NCI-H2081 (cell line): Measurements from ENCODE around the gene AREL1.

Experiments
- DNase-seq, 2 experiments: peaks; one replicate each; lab custom pipeline; 2025; lab: John Stamatoyannopoulos, UW

Gene AREL1

GRCh38 chr14:74658535-74659131 is 54.2 kb downstream of the AREL1 start:
- DNase-seq, result no peak

DNA sequence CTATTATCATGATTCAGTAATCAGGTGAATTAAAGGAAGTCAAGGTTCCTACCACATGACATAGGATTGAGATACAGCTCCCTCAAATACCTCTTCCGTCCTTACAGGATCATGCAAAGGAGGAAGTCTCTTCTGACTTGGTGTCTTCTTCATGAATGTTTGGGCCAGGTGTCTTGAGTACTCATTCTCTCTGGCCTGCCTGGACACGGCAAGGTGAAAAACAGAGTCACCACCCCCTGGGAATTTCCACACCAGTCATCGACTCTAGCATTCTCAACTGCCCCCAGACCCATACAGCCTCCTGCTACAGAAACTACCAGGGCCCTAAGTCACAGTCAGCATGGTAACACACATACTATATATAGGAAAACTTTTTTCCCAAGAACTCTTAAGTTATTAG is 55.9 kb downstream of the AREL1 start:
- no peak for DNase-seq

DNA sequence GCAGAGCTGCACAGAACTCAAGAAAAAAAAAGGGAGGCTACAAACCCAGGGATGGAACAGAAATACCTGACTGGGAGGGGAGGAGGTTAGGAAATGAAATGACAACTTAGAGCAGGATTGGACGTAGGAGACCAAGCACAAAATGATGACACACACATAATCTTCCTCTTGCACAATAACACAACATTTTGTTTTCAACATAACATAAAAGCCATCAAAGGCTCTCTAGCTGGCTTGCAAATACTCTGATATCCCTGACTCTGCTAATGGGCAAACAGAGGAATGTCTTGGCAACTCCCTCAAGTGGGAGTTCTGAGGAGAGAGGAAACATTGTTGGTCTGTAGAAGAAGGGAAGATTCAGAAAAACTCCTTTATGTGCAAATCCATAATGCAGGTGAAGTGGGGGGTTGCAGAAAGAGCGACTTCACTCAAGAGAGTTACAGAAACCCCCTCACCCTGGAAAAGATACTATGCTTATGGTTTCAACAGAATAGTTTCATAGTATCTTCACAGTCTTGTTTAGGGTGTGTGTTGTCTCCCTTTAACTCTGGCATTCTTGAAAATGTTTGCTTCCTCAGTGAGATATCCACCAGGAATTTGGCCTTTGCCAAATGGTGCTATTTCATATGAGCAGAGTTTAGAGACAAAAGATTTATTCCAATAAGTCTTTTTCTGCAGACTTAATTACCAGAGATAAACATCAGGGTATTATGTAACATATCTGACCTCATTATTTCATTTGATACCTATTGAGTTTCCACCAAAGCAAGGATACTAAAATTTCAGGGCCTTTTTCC is 57.1 kb downstream of the AREL1 start:
- no peak for DNase-seq

DNA sequence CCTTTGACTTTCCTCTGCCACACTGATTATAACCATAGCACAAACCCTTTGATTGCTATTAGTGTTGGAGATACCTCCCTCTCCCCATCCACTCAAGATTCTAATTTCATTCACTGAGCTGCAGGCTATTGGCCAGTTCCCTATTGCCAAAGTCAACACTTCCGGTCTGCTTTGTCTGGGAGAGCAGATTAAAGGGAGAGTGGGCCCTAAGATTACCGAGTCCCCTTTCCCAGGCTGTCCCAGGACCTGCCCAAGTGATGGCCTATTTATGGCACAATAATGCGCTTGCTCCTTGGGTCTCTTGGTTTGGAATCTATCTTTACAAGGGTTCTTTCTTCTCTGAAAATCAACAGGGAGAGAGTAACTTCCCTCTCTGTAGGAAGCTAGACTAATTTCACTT is 57.9 kb downstream of the AREL1 start:
- DNase-seq, result no peak

DNA sequence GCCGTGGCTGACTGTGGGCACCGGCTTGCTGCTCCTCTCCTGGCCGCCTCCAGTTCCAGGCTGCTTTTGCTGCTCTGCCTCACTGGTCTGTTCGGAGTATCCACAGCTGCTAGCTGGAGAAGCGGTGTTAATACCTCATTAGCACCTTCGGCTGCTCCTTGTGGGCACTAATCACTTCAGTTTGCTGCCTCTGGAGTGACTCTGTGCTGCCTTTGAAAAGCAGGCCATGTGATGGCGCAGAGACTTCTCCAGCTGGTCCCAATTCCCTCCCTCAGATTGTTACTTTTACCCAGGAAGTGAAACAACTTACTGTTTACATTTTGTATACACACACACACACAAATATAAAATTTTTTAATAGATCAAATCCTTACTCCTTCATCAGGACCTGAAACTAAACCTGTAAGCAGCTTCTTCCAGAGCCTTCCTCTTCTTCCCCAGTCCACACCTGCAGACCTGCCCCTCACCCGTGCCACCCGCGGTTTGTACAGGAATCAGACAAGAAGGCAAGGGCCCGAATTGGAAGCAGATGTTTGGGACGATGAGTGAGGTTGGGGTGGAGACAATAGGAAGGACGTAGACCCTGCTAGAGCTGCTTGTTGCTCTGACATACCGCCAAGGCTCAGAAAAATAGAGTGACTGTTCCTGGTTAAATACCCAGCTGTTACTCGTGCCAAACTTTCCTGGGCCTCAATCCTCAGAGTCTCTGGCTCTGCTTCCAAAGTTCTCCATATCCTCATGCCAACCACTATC is 59.3 kb downstream of the AREL1 start:
- DNase-seq, result no peak

DNA sequence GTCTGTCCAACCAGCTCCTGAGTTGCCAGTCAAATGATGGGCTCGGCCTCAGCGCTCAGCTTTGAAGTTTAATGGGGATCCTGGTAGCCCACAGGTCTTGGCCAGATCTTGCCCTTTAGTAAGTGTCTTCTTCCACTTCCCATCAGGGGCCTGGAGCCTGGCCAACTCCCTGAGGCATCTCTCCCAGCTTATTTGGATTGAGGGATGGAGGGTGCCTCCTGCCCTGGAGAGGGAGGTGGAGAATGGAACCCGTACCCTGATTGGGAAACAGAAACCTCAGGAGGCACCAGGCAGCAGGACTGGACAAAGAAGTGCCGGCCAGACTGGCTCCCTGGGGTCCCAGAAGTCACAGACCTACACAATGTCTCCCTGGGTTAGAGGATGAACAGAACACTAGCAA is 60.3 kb downstream of the AREL1 start:
- DNase-seq, result no peak

DNA sequence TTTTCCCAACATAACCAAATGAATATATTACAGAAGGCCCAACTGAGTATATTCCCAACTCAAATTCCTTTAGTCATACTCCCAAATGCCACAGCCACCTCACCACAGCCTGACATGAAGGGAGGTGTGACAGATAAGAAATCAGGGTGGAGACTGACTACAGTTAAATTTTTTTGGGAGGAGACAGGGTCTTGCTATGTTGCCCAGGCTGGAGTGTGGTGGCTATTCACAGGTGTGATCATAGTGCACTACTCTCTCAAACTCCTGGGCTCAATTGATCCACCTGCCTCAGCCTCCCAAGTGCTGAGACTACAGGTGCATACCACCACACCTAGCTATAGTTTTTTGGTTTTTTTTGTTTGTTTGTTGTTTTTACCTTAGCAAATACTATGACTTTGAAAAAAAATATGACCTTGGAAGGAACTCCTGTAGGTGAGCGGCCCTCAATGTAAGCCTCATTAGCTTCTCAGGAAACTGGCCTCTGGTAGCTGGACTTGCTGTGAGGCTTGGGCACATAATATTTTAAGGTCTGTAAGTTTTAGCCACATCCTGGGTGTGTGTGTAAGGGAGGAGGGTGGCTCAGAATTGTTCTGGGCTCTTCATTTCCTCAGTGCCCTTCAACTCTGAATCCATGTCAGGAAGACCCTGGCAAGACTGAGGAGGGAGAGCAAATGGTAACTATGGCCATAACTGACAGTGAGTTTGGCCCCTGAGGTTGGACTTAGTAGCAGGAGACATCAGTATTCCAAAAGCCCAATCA is 61.8 kb downstream of the AREL1 start:
- no peak for DNase-seq

DNA sequence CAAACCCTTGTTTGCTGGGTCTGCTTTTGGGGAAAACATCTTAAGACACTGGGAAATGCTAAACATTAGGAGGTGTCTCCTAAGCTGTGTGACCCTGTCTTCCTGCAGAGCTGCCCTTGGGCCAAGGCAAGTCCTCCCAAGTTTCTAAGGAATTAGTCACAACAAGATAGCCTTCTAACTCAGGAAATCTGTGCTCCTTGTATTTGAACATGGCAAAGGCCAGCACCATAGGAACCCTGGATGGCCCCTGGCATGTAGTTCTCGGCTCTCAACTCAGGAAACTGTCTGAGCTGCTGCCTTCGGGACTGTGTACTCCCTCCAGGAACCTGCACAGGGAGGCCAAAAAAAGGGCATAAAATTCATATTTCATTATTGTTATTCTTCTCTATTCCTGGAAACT is 63.2 kb downstream of the AREL1 start:
- no peak for DNase-seq

GRCh38 chr14:74649167-74649566 is 63.7 kb downstream of the AREL1 start:
- no peak for DNase-seq

GRCh38 chr14:74648601-74649000 is 64.3 kb downstream of the AREL1 start:
- no peak for DNase-seq

- DNase-seq, result peak; percentile 46 to 47
Observed at GRCh38 chr14:74647678-74648461, 65.0 kb downstream of the AREL1 start.

DNA sequence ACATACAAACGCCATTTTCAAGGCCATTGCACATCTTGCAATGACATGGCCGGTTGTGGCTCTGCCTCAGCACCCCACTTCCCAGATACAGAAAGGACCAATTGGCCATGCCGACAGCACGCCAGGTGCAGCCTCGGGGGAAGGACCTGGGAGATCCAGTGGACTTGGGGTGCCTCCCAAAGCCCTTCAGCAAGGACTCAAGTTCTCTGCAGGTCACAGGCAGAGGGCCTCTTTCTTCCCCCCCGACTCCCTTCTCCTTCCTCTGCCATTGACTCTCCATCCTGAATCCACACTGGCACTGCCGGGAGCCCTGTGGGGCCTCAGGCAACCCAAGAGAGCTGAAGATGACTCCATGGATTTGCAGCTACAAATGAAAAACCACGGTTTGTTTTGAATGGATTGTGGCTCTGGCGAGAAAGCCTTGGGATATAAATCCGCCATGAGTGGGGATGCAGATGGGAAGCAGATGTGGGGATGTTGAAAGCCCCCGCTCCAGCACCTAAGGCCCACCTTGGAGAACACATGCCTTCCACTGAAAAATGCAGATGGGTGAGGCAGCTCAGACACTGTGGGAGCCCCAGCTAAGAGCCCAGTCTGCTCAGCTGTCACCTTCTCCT is 65.7 kb downstream of the AREL1 start:
- DNase-seq, result no peak

DNA sequence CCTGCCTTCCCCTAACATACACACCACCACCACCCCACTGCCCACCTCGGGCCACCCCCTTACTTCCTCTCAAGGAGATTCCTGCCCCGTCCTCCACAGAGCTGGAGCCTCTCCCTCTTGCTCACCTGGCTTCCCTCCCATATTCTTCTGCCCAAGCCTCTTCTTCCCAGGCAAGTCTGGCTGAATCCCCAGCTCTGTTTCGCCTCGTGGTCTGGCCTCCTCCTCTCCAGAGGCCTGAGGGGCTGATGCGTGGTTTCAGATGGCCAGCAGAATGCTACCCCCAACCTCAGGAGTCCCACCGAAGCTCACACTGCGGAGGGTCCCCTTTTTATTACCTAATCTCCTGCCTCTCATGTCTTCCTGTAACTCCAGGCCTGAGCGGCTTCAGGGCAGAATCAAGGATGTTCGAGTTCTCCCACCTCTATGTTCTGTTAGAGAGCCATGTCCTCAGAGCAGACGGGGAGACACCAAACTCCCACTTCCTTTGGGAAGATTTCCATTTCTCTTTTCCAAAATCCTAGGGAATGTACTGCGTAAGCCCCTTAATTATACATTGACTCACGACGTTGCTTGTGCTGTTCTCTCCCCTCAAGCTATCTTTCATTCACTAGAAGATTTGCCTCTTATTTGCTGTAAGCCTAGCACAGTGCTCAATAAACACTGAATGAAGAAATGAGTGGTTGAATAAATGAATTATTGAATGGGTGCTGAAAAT is 67.0 kb downstream of the AREL1 start:
- DNase-seq, result no peak

GRCh38 chr14:74645244-74645643 is 67.6 kb downstream of the AREL1 start:
- DNase-seq, result no peak

GRCh38 chr14:74641601-74642391 is 71.1 kb downstream of the AREL1 start:
- no peak for DNase-seq

DNA sequence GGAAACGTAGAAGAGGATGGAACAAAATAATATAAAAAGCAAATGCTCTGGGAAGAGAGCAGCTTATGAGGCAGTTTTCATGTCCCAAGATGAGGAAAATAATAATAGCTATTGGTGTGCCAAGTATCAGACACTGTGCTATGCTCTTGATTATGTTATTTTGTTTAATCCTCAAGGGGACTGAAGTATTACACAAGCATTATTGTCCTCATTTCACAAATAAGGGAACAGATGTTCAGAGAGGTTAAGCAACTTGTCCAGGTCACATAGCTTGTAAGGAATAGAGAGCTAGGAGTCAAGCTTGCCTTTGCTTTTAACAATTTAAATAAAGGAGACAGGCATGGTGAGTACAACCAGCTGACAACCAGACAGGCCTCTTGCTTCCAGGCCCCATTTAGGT is 73.9 kb downstream of the AREL1 start:
- DNase-seq, result no peak

DNA sequence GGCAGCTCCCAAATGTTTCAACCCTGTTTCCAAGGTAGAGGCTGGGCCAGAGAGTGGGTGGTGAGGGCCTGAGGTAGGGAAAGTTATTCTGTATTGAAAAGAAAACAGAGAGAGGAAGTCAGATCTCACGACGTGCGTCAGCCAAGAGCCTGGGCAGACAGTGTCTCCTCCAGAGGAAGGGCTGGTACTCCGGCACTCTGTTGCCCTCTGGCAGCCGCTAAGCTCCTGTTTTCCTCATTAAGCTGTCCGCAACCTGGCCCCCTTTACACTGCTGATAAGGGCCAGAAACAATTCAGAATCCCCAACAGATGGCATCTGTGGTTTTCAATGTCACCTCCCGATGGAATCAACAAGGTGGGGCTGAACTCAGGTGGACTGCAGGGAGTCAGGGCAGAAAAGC is 74.8 kb downstream of the AREL1 start:
- DNase-seq, result no peak

GRCh38 chr14:74637178-74637550 is 75.7 kb downstream of the AREL1 start:
- DNase-seq, result no peak

DNA sequence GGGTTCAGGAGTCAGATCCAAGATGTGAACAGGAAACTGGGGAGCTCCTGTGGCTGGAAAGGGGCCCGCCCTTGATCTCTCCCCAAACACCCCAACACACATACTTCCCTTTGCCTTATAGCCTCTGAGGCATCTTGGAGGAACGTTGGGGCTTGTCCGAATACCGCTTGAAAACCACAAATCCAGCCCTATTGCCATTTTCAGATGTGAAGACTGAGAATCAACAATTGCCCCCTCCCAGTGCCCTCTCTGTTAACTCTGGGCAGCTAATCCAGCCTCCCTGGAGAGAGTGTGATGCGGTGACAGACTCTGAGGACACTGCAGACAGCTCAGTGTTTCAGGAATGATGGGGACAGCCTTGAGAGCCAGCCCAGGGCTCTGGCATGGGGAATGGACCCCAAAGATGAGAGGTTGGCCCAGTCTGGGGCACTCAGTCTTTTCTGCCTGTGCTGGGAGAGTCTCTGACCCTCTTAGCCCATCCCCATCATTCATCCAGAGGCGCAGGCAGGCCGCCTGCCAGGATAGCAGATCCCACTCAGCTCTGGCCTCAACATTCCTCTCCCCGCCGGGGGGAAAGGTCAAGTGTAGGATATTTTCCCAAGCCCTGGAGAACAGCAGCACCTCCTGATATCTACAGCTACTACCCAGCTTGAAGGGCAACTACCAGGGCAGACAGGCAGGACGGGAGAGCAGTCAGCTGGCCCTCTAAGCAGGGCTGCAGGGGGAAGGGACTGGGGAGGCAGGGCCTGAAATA is 76.3 kb downstream of the AREL1 start:
- no peak for DNase-seq
